ENCODE measurements around the gene AKR1B1. TPM values are rescaled to one million over a fixed set of nuclear protein-coding genes. Genes with fewer than 3 reads are reported as not detected.

The AKR1B1 gene
- total and polyA plus RNA-seq, 2 of the 4 experiments (the other 2 are of a cell fraction), result 90.9 to 201 TPM

- no peak overlapping the region for H2BK15ac ChIP-seq (ENCODE audit: low read depth, low read length)
- no peak for ATAC-seq (ENCODE audit: low read depth)
- in situ Hi-C loops (cut with MboI; ENCODE audit: low sequenced_read_pairs) (no loop called here), dilution Hi-C loops (cut with HindIII; ENCODE audit: low sequenced_read_pairs, unreplicated experiment) (no loop called here), intact Hi-C loops (cut with micrococcal nuclease) (no loop called here)
- H3K9me3 ChIP-seq (ENCODE audit: control insufficient read depth, insufficient read depth, low read length), result no peaks in the 10 kb centered on the region
- H3K18ac ChIP-seq (ENCODE audit: low read depth, low read length), result no peak overlapping the region
- H3K4me2 ChIP-seq (ENCODE audit: low read depth, low read length), result no peak overlapping the region
- no peak overlapping the region for H2BK20ac ChIP-seq (ENCODE audit: low read depth, low read length)
- no peak overlapping the region for H4K91ac ChIP-seq (ENCODE audit: insufficient read depth, low read depth, low read length)
- WGBS, 2 experiments (ENCODE audit: extremely low coverage in 2 of 2, insufficient read length in 1 of 2), result 17% methylated on average over 1 of the region's 3 CpGs; no CpG with 5 or more reads in 1 of the 2 experiments
- H3K36me3 ChIP-seq (ENCODE audit: control insufficient read depth, insufficient read depth, low read length), result no peaks in the 10 kb centered on the region
- no peak overlapping the region for H4K8ac ChIP-seq (ENCODE audit: low read depth in 2 of 2, low read length in 2 of 2)
- DNase-seq, result no peak
- no peaks in the 10 kb centered on the region for H4K20me1 ChIP-seq (ENCODE audit: insufficient read depth, low read length)
- H3K27me3 ChIP-seq (ENCODE audit: control insufficient read depth, insufficient read depth, low read length), result peaks cover 24% of the 10 kb centered on the region
- H3K9ac ChIP-seq (ENCODE audit: low read depth, low read length), result no peak overlapping the region
- no peak overlapping the region for H4K5ac ChIP-seq (ENCODE audit: low read depth, low read length)
- ChIA-PET CTCF (interaction anchor here (0.5 kb wide), 1 partner anchor 1397 kb away, joined by 4 read pairs; no protein-coding TSS in a partner anchor), POLR2A (ENCODE audit: unreplicated experiment) (no interaction called here)
- no peaks in the 10 kb centered on the region for H3K9me1 ChIP-seq (ENCODE audit: insufficient read depth, low read length)
- TF ChIP-seq RFX5 (IDR thresholded peaks at IDR 0.05; ENCODE audit: low read depth, low read length), result no peak
- no peaks in the 10 kb centered on the region for H3K79me1 ChIP-seq (ENCODE audit: low read depth in 1 of 2, low read length in 2 of 2)
- no peak overlapping the region for H2BK120ac ChIP-seq (ENCODE audit: low read depth, low read length)
- H2AK5ac ChIP-seq (ENCODE audit: low read depth, low read length), result no peak overlapping the region
- no peak overlapping the region for H3K56ac ChIP-seq (ENCODE audit: extremely low read depth, insufficient read depth, low read length)
- no peak overlapping the region for H2AFZ ChIP-seq (replicated peaks; ENCODE audit: low read length, poor library complexity)
- no peak overlapping the region for H3K23ac ChIP-seq (ENCODE audit: low read depth, low read length)
- H3K14ac ChIP-seq (replicated peaks; ENCODE audit: low read depth, low read length), result no peak overlapping the region
- H3K4me3 ChIP-seq (ENCODE audit: insufficient read depth, low read depth, low read length), result no peak overlapping the region
- BruUV-seq (replicated peaks), result no TSS peak
- H3K4ac ChIP-seq (ENCODE audit: low read depth, low read length), result no peak overlapping the region
- no peaks in the 10 kb centered on the region for H3K4me1 ChIP-seq (ENCODE audit: control insufficient read depth, insufficient read depth, low read length)
- no peak overlapping the region for H2AK9ac ChIP-seq (replicated peaks; ENCODE audit: low read depth, low read length, poor library complexity)
- H3K27ac ChIP-seq (ENCODE audit: insufficient read depth, low read length), result no peak overlapping the region
- H2BK5ac ChIP-seq (ENCODE audit: low read depth, low read length, poor library complexity, severe bottlenecking), result no peak overlapping the region
Observed at GRCh38 chr7:134405299-134405698, 53.6 kb downstream of the AKR1B1 start.

Data from IMR-90 (cell line).